SIG-M5 (cell line): ENCODE data around the gene LCE3C.
"Not testable (repeated sequence)": the region's sequence is repeated elsewhere in the genome, so short reads cannot be mapped to it uniquely, and the experiment has no call there.

ENCODE experiments used
- DNase-seq: peaks from one replicate; lab custom pipeline; 2025; lab: John Stamatoyannopoulos, UW

The LCE3C gene

GRCh38 chr1:152599934-152600333 lies at the start of gene LCE3C:
Gene LCE3C (plus strand): TSS chr1:152600234. CDS start chr1:152600732, 498 bp downstream.
- DNase-seq: no peak

GRCh38 chr1:152565115-152565514 lies 34.9 kb upstream of the LCE3C start:
- DNase-seq: no peak

- DNase-seq: no peak
Measured at GRCh38 chr1:152565535-152566215, 34.4 kb upstream of the LCE3C start.

- DNase-seq: no peak
Measured at GRCh38 chr1:152566681-152567080, 33.4 kb upstream of the LCE3C start, which contains the start of gene LCE3E. Gene LCE3E (minus strand): TSS chr1:152566780. CDS start chr1:152566208, 572 bp downstream.

- no peak for DNase-seq
Measured at GRCh38 chr1:152577168-152577567, 22.9 kb upstream of the LCE3C start.

- DNase-seq: not testable (repeated sequence)
Measured at GRCh38 chr1:152579526-152579925, 20.5 kb upstream of the LCE3C start.

- DNase-seq: no peak
Measured at GRCh38 chr1:152580433-152580832, 19.6 kb upstream of the LCE3C start, which contains the start of gene LCE3D. Gene LCE3D (minus strand): TSS chr1:152580516. CDS start chr1:152579936, 580 bp downstream.

GRCh38 chr1:152582647-152583046 lies 17.4 kb upstream of the LCE3C start:
- DNase-seq: no peak

GRCh38 chr1:152585586-152585985 lies 14.4 kb upstream of the LCE3C start:
- DNase-seq: no peak

- DNase-seq: no peak
Measured at GRCh38 chr1:152596986-152597385, 3.0 kb upstream of the LCE3C start.

GRCh38 chr1:152613511-152613910 lies 13.5 kb downstream of the LCE3C start, which contains the start of gene LCE3B:
Gene LCE3B (plus strand): TSS chr1:152613811. CDS start chr1:152613811, 0 bp downstream.
- DNase-seq: no peak

GRCh38 chr1:152621993-152622392 lies 22.0 kb downstream of the LCE3C start:
- DNase-seq: no peak

- DNase-seq: no peak
Measured at GRCh38 chr1:152622803-152623202, 22.8 kb downstream of the LCE3C start, which contains the start of gene LCE3A. Gene LCE3A (minus strand): TSS chr1:152623103. CDS start chr1:152623103, 0 bp downstream.

- DNase-seq: no peak
Measured at GRCh38 chr1:152623203-152623844, 23.3 kb downstream of the LCE3C start.

- DNase-seq: no peak
Measured at GRCh38 chr1:152626744-152627143, 26.7 kb downstream of the LCE3C start.

- no peak for DNase-seq
Measured at GRCh38 chr1:152630596-152630995, 30.6 kb downstream of the LCE3C start.

GRCh38 chr1:152640351-152640750 lies 40.3 kb downstream of the LCE3C start:
- no peak for DNase-seq

GRCh38 chr1:152643945-152644344 lies 43.9 kb downstream of the LCE3C start:
- no peak for DNase-seq

- DNase-seq: no peak
Measured at GRCh38 chr1:152645146-152645545, 45.1 kb downstream of the LCE3C start.

GRCh38 chr1:152646656-152647055 lies 46.6 kb downstream of the LCE3C start:
- DNase-seq: no peak
